Uterus (tissue), 2 donors: ENCODE results near the gene HES7.

Experiments
- POLR2A ChIP-seq, 2 donors: fragments of 450-650 bp; IDR thresholded peaks; one replicate each; pipeline ENCODE4 v1.6.1; 2016; ENCODE audit warnings: antibody characterized with exemption in 2 of 2, mild to moderate bottlenecking in 1 of 2, moderate library complexity in 1 of 2
- TF ChIP-seq, protein P1 (sequence below), 4 experiments: fragments of 200-600 bp in 2 of 4; fragments of 450-650 bp in 2 of 4; sonication (generic) in 2 of 4; IDR thresholded peaks; one replicate each; pipeline ENCODE4 v1.5.1; 2016 to 2019; ENCODE audit warnings: antibody characterized with exemption in 4 of 4, mild to moderate bottlenecking in 2 of 4, moderate library complexity in 1 of 4

DNA sequence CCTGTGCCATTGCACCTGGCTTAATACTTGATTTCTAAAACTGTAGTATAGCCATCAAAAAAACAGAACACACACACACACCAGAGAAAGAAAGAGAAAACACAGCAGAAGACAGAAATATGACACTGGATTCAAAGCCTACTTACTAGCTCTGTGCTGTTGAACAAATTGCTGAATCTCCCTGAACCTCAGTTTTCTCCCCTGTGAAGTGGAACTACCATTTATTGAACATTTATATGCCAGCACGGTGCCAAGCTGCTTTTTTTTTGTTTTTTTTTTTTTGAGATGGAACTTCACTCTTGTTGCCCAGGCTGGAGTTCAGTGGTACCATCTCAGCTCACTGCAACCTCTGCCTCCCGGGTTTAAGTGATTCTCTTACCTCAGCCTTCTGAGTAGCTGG is 23.1 kb downstream of the HES7 start:
- TF ChIP-seq, protein P1, sequence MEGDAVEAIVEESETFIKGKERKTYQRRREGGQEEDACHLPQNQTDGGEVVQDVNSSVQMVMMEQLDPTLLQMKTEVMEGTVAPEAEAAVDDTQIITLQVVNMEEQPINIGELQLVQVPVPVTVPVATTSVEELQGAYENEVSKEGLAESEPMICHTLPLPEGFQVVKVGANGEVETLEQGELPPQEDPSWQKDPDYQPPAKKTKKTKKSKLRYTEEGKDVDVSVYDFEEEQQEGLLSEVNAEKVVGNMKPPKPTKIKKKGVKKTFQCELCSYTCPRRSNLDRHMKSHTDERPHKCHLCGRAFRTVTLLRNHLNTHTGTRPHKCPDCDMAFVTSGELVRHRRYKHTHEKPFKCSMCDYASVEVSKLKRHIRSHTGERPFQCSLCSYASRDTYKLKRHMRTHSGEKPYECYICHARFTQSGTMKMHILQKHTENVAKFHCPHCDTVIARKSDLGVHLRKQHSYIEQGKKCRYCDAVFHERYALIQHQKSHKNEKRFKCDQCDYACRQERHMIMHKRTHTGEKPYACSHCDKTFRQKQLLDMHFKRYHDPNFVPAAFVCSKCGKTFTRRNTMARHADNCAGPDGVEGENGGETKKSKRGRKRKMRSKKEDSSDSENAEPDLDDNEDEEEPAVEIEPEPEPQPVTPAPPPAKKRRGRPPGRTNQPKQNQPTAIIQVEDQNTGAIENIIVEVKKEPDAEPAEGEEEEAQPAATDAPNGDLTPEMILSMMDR (IDR thresholded peaks at IDR 0.05) = no peak
- no peak for TF ChIP-seq POLR2A (IDR thresholded peaks at IDR 0.05)
